GM10266 (cell line): ENCODE data around the gene PIGM.

Source experiments
- DNase-seq: peaks from one replicate; pipeline ENCODE4 v3.0.0; 2012; ENCODE audit errors: extremely low spot score
- TF ChIP-seq, protein P1 (sequence below): IDR thresholded peaks from 2 replicates; pipeline ENCODE4 v1.5.1; 2012; ENCODE audit warnings: mild to moderate bottlenecking, low read depth; ENCODE audit not compliant: control insufficient read depth, insufficient read depth; ENCODE audit errors: missing control alignments

The PIGM gene

DNA sequence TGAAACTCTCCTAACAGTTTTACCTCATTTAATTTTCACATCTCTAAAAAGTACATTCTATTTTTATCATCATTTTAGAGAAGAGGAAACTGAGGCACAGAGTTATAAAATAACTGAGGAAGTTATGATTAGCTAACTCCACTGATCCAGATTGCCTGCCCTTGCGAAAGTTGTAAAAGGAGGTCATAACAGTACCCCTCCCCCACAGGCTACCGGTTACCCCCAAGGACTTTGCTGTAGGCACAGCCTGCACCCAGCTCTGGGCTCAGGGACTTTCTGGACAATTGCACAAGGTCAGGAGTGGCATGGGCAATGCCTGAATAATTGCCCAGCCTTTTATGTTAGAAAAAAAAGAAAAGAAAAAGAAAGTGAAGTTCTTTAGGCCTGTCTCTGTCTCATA, 22.7 kb downstream of the PIGM start:
- DNase-seq: no peak
- TF ChIP-seq, protein P1, sequence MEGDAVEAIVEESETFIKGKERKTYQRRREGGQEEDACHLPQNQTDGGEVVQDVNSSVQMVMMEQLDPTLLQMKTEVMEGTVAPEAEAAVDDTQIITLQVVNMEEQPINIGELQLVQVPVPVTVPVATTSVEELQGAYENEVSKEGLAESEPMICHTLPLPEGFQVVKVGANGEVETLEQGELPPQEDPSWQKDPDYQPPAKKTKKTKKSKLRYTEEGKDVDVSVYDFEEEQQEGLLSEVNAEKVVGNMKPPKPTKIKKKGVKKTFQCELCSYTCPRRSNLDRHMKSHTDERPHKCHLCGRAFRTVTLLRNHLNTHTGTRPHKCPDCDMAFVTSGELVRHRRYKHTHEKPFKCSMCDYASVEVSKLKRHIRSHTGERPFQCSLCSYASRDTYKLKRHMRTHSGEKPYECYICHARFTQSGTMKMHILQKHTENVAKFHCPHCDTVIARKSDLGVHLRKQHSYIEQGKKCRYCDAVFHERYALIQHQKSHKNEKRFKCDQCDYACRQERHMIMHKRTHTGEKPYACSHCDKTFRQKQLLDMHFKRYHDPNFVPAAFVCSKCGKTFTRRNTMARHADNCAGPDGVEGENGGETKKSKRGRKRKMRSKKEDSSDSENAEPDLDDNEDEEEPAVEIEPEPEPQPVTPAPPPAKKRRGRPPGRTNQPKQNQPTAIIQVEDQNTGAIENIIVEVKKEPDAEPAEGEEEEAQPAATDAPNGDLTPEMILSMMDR: no peak

DNA sequence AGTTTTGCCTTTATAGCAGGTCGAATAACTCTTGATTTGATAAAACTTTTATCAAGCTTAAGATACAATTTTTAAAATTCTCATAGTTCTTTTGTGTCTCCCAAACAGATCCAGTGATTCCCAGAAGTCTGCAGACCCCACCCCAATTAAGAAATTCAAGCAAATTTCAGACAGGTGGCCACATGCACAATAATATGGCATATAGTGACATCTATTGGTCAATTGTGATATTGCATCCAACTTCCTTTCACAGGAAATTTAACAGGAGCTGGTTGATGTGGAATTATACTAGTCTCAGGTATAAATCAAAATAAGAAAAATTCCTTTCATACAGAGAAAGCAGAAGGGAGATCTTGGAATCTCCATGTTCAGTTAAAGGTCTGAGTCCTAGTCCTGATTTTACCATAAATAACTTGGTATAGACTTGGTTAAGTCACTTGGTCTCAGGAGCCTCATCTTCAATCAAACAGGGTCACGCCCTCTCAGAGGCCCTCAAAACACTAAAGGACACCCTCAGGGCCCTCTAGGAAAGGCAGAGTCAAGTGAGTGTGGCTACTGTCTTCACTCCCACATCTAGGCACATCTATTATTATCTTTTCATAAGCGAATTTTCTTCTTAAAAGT, 24.1 kb downstream of the PIGM start:
- peak; percentile 19 for DNase-seq

DNA sequence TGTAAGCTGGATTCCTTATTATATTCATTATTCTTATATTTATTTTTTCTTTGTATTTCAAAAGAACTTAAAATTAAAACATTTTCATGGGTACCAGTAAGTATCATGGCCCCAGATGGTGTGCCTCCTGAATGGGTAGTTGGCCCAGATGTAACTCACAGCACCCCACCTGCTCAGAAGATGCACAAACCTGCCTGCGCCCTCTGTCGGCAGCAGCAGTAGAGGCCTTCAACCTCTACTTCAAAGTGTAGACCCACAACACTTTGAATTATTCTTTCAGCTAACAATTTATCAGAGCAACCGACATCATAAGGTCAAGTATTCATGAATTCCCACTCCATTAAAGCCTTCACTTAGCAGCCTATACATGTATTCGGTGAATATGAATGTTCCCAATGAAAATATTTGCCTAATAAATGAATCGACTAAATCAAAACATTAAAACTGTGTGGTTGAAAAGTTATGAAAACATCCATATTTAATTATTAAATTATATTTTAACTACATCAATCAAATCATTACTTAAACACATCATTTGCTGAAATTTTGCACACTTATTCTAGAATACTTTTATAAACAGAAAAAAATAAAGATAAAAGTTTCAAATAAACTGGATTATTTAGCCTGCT, 25.4 kb downstream of the PIGM start:
- TF ChIP-seq, protein P1: peak; percentile 92

More for the DNA sequence above, 24.1 kb downstream of the PIGM start:
- TF ChIP-seq, protein P1: peak; percentile 66

DNA sequence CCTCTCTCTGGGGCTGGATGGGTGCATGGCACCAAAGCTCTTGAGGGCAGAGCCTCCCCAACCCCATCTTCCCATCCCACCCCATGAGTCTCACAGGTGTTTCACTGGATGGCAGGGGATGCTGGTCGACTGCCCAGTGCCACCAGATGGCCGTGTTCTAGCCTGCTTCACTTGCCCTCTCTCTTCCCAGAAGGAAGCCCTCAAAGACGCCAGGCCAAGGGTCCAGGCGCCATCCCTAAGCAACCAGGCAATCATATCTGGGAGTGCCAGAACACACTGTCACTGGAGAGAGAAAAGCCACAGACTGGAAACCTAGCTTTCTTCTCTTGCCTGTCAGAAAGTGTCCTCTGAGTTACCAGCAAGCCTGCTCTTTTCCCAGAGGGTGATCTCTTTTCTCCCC, 26.7 kb downstream of the PIGM start:
- no peak for DNase-seq
- TF ChIP-seq, protein P1: no peak

More for the DNA sequence above, 25.4 kb downstream of the PIGM start:
- DNase-seq: peak; percentile 73

DNA sequence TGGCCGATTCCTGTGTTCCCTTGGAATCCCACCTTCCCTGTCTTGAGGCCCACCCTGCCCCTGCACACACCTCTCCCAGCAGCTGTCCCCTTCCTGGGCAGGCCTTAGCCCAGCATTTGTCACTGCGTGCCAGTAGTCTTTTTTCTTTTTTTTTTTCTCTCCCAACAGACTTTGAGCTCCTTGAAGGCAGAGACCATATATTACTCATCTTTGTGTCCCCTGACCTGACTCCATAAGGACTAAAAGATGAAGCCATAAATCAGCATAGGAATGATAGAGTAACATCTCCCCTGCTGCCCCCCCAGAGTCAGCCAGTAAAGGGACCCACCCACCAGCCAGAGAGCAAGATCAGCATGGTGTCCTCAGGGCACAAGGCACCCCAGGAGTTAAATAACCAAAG, 27.4 kb downstream of the PIGM start:
- DNase-seq: no peak

DNA sequence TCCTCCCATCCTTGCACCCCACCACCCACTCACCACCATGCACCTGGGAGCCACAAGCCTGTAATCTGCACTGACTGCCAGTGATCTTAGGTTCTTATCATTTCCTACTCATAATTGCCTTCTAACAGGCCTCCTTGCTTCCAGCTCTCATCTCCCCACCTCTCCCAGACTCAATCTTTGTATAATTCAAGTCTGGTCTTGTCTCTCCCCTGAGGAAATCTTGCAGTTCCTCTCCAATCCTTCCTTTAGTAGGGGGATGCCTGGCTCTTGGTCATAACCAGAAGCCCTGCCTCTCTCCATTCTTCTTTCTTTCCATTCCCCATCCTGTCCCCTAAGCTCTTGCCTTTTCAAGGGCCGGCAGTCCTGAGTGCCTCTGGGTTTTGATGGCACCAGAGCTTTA, 27.8 kb downstream of the PIGM start:
- DNase-seq: no peak
- TF ChIP-seq, protein P1: no peak

More for the DNA sequence above, 27.4 kb downstream of the PIGM start:
- TF ChIP-seq, protein P1: no peak

DNA sequence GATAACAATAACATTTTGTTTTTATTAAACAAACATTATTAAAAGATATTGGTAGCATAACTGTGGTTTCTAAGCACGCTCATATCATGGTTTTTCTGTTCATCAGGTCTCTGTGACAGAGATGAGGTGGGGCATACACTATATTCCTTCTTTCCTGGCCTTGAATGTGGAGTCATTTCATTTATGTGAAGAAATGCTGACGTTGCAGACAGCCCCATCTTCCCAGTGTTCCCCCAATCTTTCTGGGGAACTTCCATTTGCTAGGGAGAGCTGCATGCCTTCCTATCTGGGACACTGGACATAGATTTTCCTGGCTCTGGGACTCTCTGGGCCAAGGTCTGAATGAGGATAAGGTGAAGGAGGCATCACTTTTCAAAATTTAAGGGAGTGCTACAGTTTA, 30.4 kb downstream of the PIGM start:
- TF ChIP-seq, protein P1: no peak
- no peak for DNase-seq
